Measurements from ENCODE around the gene SMIM45.

The SMIM45 gene

DNA sequence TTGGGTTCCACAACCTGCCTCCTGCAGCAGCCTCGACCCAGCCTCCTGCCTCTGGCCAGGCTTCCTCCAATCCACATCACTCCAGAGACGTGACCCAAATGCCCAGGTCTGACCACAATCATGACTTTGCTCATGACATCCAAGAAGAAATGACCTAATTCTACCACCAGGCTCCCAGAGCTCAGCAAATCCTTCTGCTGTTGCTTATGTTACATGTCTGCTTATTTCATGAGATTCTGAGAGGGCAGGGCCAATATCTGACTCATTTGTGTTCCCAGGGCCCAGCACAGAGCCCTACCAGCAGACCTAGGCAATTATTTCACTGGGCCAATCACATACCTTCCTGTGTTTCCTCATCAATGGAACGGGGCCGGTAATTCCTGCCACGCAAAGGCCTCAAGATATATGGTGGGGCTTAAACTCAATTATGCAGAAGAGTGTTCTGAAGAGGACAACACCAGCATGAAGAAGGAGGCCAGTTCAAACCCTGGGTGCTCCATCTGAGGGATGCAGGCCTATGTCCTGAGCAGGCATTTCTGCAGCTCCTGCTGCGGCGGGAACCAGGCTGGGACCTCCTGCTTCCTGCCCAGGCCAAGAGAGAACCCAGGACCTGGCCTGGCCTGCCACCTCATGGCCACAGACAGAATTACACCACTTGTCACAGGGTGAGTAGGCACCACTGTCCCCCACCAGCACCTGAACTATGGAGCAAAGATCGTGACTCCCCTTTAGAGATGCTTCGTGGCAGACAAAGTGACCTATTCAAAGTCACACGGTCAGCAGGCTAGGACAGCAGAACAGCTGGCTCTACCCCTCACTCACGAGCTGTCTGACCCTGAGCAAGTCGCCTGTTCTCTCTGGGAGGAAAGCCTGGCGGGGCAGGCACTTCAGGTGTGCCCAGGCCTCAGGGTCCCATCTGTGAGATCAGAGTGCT, 10.9 kb upstream of the SMIM45 start:
- no peaks in the 10 kb centered on the region for H3K9me3 ChIP-seq (replicated peaks; ENCODE audit: control insufficient read depth, insufficient read depth, low read length)
- peak overlapping the region; percentile 59 for H2AFZ ChIP-seq (ENCODE audit: control insufficient read depth, low read depth, low read length)
- peak; percentile 60 for ATAC-seq
- H3K36me3 ChIP-seq (ENCODE audit: control insufficient read depth in 2 of 2, insufficient read depth in 2 of 2, low read length in 1 of 2): peaks cover 19 to 20% of the 10 kb centered on the region in 2 experiments
- H4K20me1 ChIP-seq (ENCODE audit: control insufficient read depth, insufficient read depth): no peaks in the 10 kb centered on the region
- SMC1A ChIA-PET (ENCODE audit: uncharacterized antibody, unreplicated experiment): interaction anchor here (0.6 to 11.9 kb wide), 28 partner anchors 8 to 274 kb away, joined by 3 to 321 read pairs (median 5); partner anchors contain the start of genes MEI1, NAGA, SHISA8 and SMIM45
- 0 out of 2 replicates have a peak overlapping the region, but pooled peaks have one; percentile 4 for H3K4me3 ChIP-seq
- CTCF ChIA-PET: interaction anchor here (0.6 to 8.3 kb wide), 46 partner anchors 9 to 497 kb away, joined by 3 to 234 read pairs (median 4); partner anchors contain the start of genes CCDC134, MEI1, NDUFA6 and SMDT1
- 13% methylated on average over 13 of the region's 13 CpGs for WGBS (ENCODE audit: insufficient coverage, insufficient replicate concordance, low lambda C conversion rate, missing lambda C conversion rate)
- BruUV-seq (replicated peaks): TSS peak; percentile 21
- H3K4me1 ChIP-seq (ENCODE audit: control insufficient read depth, insufficient read depth, low read length): peaks cover 66% of the 10 kb centered on the region
- H3K79me2 ChIP-seq (ENCODE audit: control insufficient read depth, insufficient read depth, low read length): peaks cover 47% of the 10 kb centered on the region
- H3K4me2 ChIP-seq (ENCODE audit: control insufficient read depth, insufficient read depth): peak overlapping the region; percentile 63
- H3K9ac ChIP-seq (ENCODE audit: control insufficient read depth, insufficient read depth, low read length): peak overlapping the region; percentile 73
- intact Hi-C loops (cut with micrococcal nuclease; ENCODE audit: unreplicated experiment): loop anchor here (1.0 to 2.0 kb wide), 8 partner anchors 15 to 275 kb away; partner anchors contain the start of genes SREBF2 and TNFRSF13C
- H3K27me3 ChIP-seq (replicated peaks in 1 of 2; ENCODE audit: control insufficient read depth in 2 of 2, insufficient read depth in 2 of 2, low read length in 1 of 2): no peaks in the 10 kb centered on the region
- peak overlapping the region; percentile 94 for H3K27ac ChIP-seq (ENCODE audit: control insufficient read depth, insufficient read depth)
- peak; percentile 81 for FAIRE-seq
- in situ Hi-C loops (cut with MboI): loop anchor here (5.0 kb wide), 1 partner anchor 244 kb away; the partner anchor contains the start of gene MEI1
- POLR2A ChIA-PET: interaction anchor here (0.6 to 12.6 kb wide), 18 partner anchors 9 to 351 kb away, joined by 3 to 599 read pairs (median 5); partner anchors contain the start of genes CENPM, MEI1, PMM1 and SHISA8
- DNase-seq (ENCODE audit: low read depth, low spot score): no peak
- RAD21 ChIA-PET (ENCODE audit: unreplicated experiment): interaction anchor here (0.9 to 8.6 kb wide), 24 partner anchors 9 to 497 kb away, joined by 3 to 408 read pairs (median 8); partner anchors contain the start of genes CCDC134, CENPM, MEI1 and SHISA8
- TF ChIP-seq, protein P1, sequence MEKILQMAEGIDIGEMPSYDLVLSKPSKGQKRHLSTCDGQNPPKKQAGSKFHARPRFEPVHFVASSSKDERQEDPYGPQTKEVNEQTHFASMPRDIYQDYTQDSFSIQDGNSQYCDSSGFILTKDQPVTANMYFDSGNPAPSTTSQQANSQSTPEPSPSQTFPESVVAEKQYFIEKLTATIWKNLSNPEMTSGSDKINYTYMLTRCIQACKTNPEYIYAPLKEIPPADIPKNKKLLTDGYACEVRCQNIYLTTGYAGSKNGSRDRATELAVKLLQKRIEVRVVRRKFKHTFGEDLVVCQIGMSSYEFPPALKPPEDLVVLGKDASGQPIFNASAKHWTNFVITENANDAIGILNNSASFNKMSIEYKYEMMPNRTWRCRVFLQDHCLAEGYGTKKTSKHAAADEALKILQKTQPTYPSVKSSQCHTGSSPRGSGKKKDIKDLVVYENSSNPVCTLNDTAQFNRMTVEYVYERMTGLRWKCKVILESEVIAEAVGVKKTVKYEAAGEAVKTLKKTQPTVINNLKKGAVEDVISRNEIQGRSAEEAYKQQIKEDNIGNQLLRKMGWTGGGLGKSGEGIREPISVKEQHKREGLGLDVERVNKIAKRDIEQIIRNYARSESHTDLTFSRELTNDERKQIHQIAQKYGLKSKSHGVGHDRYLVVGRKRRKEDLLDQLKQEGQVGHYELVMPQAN (conservative IDR thresholded peaks at IDR 0.05): no peak
- TF ChIP-seq CEBPB (IDR thresholded peaks at IDR 0.05; ENCODE audit: borderline replicate concordance in 1 of 2, low read depth in 2 of 2, low read length in 2 of 2): no peak
- TF ChIP-seq, protein P2, sequence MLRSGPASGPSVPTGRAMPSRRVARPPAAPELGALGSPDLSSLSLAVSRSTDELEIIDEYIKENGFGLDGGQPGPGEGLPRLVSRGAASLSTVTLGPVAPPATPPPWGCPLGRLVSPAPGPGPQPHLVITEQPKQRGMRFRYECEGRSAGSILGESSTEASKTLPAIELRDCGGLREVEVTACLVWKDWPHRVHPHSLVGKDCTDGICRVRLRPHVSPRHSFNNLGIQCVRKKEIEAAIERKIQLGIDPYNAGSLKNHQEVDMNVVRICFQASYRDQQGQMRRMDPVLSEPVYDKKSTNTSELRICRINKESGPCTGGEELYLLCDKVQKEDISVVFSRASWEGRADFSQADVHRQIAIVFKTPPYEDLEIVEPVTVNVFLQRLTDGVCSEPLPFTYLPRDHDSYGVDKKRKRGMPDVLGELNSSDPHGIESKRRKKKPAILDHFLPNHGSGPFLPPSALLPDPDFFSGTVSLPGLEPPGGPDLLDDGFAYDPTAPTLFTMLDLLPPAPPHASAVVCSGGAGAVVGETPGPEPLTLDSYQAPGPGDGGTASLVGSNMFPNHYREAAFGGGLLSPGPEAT (IDR thresholded peaks at IDR 0.05; ENCODE audit: low read depth): peak; percentile 44; the same call in 1 of the 2 replicates
- TF ChIP-seq HDGF (IDR thresholded peaks at IDR 0.05): peak; percentile 68; the same call in 1 of the 2 replicates
- no peak for TF ChIP-seq KLF5 (IDR thresholded peaks at IDR 0.05; ENCODE audit: partially characterized antibody)
- TF ChIP-seq FOXK2 (IDR thresholded peaks at IDR 0.05): no peak
- no peak for TF ChIP-seq MEF2A (IDR thresholded peaks at IDR 0.05; ENCODE audit: insufficient read depth, low read depth, low read length)
- no peak; the same call in none of the 2 replicates for TF ChIP-seq LARP7 (IDR thresholded peaks at IDR 0.05)
- TF ChIP-seq, protein P3, sequence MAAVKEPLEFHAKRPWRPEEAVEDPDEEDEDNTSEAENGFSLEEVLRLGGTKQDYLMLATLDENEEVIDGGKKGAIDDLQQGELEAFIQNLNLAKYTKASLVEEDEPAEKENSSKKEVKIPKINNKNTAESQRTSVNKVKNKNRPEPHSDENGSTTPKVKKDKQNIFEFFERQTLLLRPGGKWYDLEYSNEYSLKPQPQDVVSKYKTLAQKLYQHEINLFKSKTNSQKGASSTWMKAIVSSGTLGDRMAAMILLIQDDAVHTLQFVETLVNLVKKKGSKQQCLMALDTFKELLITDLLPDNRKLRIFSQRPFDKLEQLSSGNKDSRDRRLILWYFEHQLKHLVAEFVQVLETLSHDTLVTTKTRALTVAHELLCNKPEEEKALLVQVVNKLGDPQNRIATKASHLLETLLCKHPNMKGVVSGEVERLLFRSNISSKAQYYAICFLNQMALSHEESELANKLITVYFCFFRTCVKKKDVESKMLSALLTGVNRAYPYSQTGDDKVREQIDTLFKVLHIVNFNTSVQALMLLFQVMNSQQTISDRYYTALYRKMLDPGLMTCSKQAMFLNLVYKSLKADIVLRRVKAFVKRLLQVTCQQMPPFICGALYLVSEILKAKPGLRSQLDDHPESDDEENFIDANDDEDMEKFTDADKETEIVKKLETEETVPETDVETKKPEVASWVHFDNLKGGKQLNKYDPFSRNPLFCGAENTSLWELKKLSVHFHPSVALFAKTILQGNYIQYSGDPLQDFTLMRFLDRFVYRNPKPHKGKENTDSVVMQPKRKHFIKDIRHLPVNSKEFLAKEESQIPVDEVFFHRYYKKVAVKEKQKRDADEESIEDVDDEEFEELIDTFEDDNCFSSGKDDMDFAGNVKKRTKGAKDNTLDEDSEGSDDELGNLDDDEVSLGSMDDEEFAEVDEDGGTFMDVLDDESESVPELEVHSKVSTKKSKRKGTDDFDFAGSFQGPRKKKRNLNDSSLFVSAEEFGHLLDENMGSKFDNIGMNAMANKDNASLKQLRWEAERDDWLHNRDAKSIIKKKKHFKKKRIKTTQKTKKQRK (IDR thresholded peaks at IDR 0.05; ENCODE audit: low read depth, low read length): no peak
- TF ChIP-seq NFYA (IDR thresholded peaks at IDR 0.05; ENCODE audit: borderline replicate concordance, low read depth, low read length): no peak
- 0 out of 2 replicates have a peak, but pooled peaks have one; percentile 59 for TF ChIP-seq HDAC2 (IDR thresholded peaks at IDR 0.05)
- peak; percentile 33; the same call in 1 of the 2 replicates for TF ChIP-seq POLR2A (IDR thresholded peaks at IDR 0.05; ENCODE audit: low read depth, low read length)
